ENCODE data around the gene CLSTN1. TPM values are rescaled to one million over a fixed set of nuclear protein-coding genes. Genes with fewer than 3 reads are reported as not detected.
"Not testable (repeated sequence)": the region's sequence is repeated elsewhere in the genome, so short reads cannot be mapped to it uniquely, and the experiment has no call there.

Gene CLSTN1
- polyA plus RNA-seq, 1 experiment: 34.3 TPM

DNA sequence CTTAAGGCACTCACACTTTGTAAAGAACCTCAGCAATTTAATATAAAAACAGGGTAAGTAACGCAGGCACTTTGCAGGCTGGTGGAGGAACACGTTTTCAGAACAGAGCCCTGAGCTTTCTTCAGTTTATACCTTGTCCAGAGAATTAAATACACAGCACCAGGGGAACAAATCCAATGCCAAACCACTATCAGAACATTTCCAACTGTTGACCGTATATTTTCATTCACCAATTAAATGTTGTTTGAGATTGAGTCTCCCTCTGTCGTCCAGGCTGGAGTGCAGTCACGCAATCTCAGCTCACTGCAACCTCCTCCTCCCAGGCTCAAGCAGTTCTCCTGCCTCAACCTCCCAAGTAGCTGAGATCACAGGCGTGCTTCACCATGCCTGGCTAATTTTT, 29.7 kb downstream of the CLSTN1 start:
- TF ChIP-seq, protein P1, sequence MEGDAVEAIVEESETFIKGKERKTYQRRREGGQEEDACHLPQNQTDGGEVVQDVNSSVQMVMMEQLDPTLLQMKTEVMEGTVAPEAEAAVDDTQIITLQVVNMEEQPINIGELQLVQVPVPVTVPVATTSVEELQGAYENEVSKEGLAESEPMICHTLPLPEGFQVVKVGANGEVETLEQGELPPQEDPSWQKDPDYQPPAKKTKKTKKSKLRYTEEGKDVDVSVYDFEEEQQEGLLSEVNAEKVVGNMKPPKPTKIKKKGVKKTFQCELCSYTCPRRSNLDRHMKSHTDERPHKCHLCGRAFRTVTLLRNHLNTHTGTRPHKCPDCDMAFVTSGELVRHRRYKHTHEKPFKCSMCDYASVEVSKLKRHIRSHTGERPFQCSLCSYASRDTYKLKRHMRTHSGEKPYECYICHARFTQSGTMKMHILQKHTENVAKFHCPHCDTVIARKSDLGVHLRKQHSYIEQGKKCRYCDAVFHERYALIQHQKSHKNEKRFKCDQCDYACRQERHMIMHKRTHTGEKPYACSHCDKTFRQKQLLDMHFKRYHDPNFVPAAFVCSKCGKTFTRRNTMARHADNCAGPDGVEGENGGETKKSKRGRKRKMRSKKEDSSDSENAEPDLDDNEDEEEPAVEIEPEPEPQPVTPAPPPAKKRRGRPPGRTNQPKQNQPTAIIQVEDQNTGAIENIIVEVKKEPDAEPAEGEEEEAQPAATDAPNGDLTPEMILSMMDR (IDR thresholded peaks at IDR 0.05; ENCODE audit: insufficient read depth, low read depth, low read length): no peak
- H3K36me3 ChIP-seq (ENCODE audit: control insufficient read depth, insufficient read depth, low read length): no peaks in the 10 kb centered on the region; the same call in 1 of the 2 replicates
- DNase-seq (ENCODE audit: low read depth): no peak
- ChIA-PET POLR2A (no interaction called here), CTCF (interaction anchor here (0.6 to 2.0 kb wide), 4 partner anchors 9 to 434 kb away, joined by 3 to 6 read pairs (median 3); no protein-coding TSS in a partner anchor)
- H3K27me3 ChIP-seq (ENCODE audit: control insufficient read depth, insufficient read depth, low read length): no peaks in the 10 kb centered on the region
- no peak overlapping the region for H3K4me3 ChIP-seq (ENCODE audit: low read depth, low read length)

DNA sequence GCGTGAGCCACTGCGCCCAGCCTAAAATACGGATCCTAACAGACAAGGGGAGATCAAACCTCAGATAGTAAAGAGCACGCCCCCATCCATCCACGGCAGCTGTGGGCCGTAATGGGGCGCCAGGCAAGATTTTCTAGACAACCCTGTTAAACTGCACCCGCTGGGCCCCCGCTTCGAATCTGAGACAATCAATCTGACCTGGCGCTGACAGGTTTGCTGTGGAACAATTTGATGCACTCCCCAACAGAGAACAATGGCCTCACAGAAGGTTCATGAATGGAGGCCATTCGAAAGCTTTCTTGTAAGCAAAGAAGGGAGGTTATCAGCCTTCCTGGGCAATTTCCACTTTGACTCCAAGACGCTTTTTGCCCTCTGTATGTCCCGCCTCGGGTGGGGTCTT, 30.5 kb downstream of the CLSTN1 start:
- Histone ChIP-seq H3K4me3 (ENCODE audit: low read depth, low read length) (no peak overlapping the region), H3K27me3 (ENCODE audit: control insufficient read depth, insufficient read depth, low read length) (no peaks in the 10 kb centered on the region), H3K36me3 (ENCODE audit: control insufficient read depth, insufficient read depth, low read length) (no peaks in the 10 kb centered on the region; the same call in 1 of the 2 replicates)
- DNase-seq (ENCODE audit: low read depth): no peak
- ChIA-PET POLR2A (no interaction called here), CTCF (interaction anchor here (1.1 to 2.0 kb wide), 2 partner anchors 8 to 9 kb away, joined by 3 to 6 read pairs; no protein-coding TSS in a partner anchor)
- TF ChIP-seq, protein P1 (IDR thresholded peaks at IDR 0.05; ENCODE audit: insufficient read depth, low read depth, low read length): no peak

DNA sequence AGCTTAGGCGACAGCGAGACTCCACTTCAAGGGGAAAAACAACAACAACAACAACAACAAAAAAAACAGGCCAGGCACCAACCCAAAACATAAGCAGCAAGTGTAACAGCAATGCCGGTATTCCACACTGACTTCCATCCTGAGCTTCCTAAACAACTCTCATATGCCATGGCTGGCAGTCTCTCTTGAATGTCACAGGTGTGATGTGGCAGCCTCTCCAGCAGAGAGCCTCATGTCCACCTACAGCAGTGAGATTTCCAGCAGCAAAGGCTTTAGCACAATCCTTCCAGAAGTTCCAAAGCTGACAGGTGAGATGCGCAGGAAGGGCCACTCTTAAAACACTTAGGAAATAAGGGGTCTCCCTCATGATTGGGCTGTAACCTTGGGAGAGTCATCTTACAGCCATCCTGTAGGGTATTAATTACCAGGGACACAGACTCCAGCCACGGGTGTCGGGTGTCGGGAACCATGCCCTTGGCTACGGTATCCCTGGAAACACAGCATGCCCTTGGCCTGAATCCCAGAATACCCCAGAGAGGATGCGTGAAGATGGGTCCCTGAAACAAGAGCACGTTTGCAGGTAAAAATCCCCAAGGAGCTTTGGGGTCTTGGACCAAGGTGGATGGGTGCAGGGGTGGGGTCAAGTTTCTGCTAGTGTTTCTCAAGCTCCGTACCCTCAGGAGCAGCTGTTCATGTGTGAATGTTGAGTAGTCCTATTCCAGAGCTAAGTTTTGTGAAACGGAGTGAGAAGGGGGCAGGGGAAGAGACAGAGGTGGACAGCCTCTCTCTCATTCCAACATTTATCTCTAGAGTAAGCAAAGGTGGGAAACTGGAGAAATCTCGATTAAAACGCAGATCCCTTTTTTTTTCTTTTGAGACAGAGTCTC, 31.4 kb downstream of the CLSTN1 start:
- Histone ChIP-seq H3K36me3 (ENCODE audit: control insufficient read depth, insufficient read depth, low read length) (no peaks in the 10 kb centered on the region; the same call in 1 of the 2 replicates), H3K27me3 (ENCODE audit: control insufficient read depth, insufficient read depth, low read length) (no peaks in the 10 kb centered on the region), H3K4me3 (ENCODE audit: low read depth, low read length) (no peak overlapping the region)
- ChIA-PET CTCF (interaction anchor here (0.8 to 2.0 kb wide), 4 partner anchors 9 to 76 kb away, joined by 3 to 6 read pairs (median 3); no protein-coding TSS in a partner anchor), POLR2A (no interaction called here)
- TF ChIP-seq, protein P1 (IDR thresholded peaks at IDR 0.05; ENCODE audit: insufficient read depth, low read depth, low read length): no peak
- no peak for DNase-seq (ENCODE audit: low read depth)

GRCh38 chr1:9789700-9790099, 34.1 kb downstream of the CLSTN1 start:
- DNase-seq (ENCODE audit: low read depth); CTCF ChIA-PET; H3K27me3 ChIP-seq (ENCODE audit: control insufficient read depth, insufficient read depth, low read length); H3K36me3 ChIP-seq (ENCODE audit: control insufficient read depth, insufficient read depth, low read length); H3K4me3 ChIP-seq (ENCODE audit: low read depth, low read length); POLR2A ChIA-PET: not testable (repeated sequence)

DNA sequence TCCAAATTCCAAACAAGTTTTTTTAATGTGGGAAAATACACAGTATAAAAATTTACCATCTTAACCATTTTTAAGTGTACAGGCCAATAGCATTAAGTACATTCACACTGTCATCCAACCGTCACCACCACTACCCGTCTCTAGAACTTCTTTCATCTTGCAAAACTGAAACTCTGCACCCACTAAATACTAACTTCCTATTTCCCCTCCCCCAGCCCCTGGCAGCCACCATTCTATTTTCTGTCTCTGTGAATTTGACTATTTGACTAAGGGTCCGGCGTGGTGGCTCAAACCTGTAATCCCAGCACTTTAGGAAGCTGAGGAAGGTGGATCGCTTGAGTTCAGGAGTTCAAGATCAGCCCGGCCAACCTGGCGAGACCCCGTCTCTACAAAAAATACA, 36.1 kb downstream of the CLSTN1 start:
- Histone ChIP-seq H3K27me3 (ENCODE audit: control insufficient read depth, insufficient read depth, low read length) (no peaks in the 10 kb centered on the region), H3K4me3 (ENCODE audit: low read depth, low read length) (no peak overlapping the region), H3K36me3 (ENCODE audit: control insufficient read depth, insufficient read depth, low read length) (no peaks in the 10 kb centered on the region; the same call in 1 of the 2 replicates)
- DNase-seq (ENCODE audit: low read depth): no peak
- POLR2A ChIA-PET: no interaction called here
- TF ChIP-seq, protein P1 (IDR thresholded peaks at IDR 0.05; ENCODE audit: insufficient read depth, low read depth, low read length): no peak
- CTCF ChIA-PET: interaction anchor here (4.2 kb wide), 1 partner anchor 81 kb away, joined by 19 read pairs; no protein-coding TSS in a partner anchor
